GM19238 (cell line): ENCODE data around the gene SAMSN1.

Experiments
- DNase-seq: peaks from one replicate; pipeline ENCODE4 v3.0.0; 2011; ENCODE audit warnings: low spot score; ENCODE audit not compliant: insufficient read length

Gene SAMSN1

DNA sequence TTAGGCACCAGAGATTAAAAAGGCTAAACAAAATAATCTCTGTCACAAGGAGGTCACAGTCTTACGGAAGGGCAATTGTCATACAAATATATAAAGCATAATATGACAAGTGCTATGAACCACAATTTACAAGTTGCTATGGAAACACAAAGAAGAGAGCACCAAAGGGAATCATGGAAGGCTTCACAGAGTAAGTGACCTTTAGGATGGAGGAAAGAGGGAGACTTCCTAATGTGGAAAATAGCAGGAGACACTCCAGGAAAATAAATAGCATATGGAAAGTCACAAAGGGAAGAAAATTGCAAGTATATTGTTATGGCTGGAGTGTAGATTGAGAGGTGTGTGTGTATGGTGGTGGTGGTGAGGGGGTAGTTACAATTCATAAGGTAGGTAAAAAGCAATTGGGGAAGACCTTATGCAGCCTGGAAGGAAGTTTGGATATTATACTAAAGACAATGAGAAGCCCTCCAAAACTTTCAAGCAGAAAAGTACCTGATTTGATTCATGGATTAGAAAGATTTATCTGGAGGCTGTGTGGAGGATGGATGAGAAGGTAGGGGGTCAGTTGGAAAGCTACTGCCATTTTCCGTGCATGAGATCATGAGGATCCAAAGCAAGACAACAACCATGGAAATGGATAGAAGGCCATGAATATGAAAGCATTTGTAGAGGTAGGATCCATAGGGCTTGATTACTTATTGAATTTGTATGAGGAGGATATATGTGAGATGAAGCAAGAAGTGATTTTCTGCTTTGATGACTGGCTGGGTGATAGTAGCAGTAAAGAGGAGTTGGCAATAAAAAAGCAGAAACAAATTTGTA is 61.7 kb downstream of the SAMSN1 start:
- no peak for DNase-seq

DNA sequence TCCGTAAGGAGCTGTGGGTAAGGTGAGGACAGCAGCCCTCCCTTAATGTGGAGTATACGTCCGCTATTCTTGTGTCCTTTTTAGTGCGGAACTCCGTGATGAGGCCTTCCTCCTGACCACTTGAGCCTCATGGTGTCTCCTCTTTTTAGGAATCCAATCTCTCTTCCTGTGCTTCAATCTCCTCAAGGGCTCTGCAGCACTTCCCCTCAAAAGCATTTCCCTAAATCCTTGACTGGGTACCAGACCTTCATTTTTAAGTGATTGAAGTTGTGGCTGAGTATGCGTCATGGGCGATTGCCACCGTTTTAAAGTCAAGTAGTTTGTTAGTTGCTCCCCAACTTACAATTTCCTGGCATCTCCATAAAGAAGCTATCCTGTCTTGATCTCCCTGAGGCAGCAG is 62.8 kb downstream of the SAMSN1 start:
- DNase-seq, result no peak

DNA sequence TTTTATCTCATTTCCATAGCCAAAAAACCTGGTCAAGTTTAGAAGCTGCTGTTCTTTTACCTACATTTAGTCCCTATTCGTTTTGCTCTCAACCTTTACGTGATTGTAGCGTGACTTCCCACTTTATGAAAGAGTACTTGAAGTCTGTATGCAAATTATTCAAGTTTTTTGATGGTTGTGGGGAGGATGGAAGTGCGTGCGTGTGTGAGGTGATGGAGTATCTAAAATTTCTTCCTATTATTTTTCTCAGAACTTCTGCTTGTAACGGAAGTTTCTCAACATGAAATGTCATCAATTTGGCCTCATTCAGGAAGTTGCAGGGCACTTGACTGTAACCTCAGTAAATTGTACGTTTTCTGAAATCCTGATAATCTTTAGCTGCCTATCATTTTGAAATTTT is 64.0 kb downstream of the SAMSN1 start:
- DNase-seq, result no peak

DNA sequence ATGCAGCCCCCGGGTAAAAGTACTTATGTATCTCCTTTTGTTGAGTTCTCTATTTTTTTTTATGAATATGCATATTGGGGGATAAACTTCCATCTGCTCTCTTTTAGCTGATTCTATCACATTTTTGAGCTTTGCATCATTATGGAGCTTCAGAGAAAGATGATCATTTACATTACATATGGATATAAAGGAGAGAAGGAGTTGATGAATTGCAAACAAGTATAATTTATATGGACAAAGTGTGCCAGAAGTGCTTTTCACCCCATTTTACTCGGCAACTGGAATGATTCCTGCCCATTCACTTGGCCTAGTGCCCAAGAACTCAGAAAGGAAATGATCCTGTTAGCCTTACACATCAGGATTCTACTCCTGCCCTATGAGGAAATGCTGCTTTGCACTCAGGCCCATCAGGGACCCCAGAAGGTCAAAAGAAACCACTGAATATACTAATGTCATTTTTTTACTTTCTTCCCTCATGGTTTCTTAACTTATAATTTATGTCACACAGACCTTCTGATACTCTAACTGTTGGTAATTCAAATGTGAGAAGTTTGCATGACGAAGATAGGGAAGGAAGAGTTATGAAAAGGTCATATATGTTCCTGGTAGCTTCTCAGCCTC is 65.6 kb downstream of the SAMSN1 start:
- DNase-seq, result no peak

DNA sequence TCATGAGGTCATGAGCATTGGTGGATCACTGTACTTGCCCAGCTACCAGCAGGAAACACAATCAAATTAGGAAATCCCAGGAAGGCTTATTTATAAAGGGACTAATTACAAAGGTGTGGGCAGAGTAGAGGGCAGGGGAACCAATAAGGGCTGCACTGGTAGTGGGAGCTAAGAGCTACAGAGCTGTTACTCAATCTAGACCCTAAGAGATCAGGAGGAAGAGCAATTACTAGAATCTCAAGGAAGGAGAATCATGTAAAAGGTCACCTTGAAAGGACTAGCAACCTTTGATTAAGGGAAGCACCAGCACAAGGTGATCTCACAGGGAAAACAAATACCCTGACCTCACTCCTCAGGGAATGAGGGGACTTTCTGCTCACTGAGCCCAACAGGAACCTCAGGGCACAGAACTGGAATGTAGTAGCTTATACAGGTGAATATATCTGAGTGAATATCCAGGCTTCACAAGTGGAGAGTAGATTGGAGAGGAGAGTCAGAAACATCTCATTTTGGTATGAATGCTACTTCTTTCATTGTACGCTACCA is 66.8 kb downstream of the SAMSN1 start:
- DNase-seq, result no peak

DNA sequence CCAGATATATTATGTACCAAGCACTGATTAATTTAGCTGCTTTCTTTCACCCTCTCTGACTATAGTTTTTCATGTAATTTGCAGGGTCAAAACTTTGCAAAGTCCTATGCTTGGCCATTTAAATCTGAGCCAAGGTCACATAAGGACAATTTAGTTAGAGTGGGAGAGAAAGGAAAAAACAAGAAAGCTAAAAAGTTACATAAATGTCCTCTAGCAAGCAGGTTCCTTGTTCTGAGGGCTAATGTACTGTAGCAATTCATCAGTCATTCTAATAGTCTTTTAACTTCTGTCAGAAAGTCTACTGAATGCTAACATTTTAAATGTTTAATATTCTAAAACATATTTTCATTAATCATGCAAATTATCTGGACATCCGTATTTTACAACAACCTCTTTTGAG is 68.3 kb downstream of the SAMSN1 start:
- DNase-seq, result no peak

DNA sequence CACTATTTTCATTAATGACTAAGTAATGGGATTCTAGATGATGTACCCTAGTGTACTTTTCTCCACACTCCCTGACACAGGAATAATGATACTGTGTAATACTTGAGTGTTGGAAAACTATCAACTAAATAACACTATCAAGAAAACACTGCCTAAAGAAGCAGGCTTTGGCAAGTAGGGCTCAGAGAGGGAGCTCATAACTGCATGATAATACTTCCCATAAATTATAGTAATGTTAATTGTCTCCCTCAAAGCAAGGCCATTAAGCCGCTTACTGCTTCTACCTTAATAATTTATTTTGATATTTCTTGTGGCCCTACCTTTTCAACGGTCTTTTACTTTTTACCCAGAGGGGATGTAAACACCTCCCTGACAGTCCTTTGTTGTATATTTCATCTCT is 69.0 kb downstream of the SAMSN1 start:
- no peak for DNase-seq

DNA sequence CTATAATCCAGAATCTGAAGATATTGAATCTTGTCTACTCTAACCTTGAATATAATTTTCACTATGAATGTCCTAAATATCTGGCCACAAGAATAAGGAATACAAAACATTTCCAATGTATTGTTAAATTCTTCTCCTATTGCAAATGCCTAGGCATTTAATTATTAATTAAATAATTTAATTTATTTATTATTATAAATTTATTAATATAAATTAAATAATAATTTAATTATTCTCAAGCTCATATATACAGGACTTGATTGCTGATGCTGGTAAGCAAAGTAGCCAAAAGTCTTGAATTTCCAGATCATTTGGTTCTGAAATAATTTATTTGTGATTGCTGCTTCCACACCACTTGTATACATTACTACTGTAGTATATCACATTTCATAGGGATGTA is 71.1 kb downstream of the SAMSN1 start:
- no peak for DNase-seq

DNA sequence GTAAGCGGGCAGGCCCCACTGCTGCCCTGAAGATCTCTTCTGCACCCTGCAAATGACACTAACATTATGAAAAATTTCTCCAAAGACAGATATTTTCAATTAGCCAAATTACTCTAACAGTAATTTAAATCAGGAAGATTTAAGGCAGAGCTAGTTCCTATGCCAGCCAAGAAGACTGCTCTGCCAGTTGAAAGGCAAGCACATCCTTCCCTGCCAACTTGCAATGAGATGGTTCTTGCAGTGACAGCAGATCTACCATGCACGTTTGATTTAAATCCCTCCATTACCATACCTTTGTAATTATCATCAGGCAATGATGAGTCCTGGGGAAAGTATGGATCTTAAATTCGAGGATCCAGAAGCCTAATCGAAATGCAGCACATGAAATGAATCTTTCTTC is 76.5 kb downstream of the SAMSN1 start:
- DNase-seq, result no peak

DNA sequence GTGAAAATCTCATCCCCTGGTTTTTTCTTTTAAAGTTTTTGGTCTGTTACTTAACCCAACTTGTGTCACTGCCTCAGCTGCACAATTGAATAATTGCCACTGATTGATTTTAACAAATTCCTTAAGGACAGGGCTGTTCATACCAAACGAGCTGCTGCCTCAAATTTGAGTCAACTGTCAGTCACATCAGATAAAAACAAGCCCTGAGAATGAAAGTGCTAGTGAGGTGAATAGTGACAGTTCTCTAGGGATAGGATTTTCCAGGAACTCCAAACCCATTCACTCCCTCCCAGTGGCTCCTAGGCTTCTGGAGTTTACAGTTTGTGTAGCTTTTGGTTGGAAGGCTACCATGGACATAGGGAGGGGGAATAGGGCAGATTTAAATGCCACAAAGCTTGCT is 79.4 kb downstream of the SAMSN1 start:
- no peak for DNase-seq

DNA sequence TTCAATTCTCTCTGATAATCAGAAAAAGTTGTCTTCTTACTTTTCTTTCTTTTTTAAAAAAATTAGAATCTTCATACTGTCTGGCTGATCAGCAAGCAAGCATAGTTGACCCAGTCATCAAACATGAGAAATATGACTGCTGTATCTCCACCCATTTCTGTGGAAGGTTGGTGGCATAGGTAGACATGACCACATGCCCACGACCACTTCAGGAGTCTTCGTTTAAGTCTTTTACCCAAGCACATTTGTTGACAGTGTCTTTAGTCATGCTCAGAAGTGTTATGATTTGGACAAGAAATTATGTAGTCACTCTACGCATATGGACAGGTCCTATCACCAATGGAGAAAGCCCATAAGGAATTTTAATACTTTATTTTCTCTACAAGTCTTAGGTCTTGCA is 88.4 kb downstream of the SAMSN1 start:
- DNase-seq, result no peak

DNA sequence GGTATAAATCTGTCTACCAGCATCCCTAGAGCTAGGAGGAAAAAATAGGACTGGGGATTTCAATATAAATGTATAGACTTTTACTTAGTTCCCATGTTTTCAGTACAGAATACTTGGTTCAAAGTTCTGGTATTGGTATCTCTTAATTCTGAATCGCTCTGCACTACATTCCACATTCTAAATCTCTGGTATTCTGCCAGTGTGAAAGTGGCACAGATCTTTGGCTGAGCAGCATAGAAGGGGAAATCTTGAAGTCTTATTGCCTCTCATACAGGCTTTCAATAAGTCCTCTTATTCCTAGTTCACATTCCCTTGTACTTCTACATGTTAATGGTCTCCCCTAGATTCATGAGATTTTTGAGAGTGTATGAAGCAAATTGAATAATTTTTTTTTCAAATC is 89.2 kb downstream of the SAMSN1 start:
- DNase-seq, result no peak

DNA sequence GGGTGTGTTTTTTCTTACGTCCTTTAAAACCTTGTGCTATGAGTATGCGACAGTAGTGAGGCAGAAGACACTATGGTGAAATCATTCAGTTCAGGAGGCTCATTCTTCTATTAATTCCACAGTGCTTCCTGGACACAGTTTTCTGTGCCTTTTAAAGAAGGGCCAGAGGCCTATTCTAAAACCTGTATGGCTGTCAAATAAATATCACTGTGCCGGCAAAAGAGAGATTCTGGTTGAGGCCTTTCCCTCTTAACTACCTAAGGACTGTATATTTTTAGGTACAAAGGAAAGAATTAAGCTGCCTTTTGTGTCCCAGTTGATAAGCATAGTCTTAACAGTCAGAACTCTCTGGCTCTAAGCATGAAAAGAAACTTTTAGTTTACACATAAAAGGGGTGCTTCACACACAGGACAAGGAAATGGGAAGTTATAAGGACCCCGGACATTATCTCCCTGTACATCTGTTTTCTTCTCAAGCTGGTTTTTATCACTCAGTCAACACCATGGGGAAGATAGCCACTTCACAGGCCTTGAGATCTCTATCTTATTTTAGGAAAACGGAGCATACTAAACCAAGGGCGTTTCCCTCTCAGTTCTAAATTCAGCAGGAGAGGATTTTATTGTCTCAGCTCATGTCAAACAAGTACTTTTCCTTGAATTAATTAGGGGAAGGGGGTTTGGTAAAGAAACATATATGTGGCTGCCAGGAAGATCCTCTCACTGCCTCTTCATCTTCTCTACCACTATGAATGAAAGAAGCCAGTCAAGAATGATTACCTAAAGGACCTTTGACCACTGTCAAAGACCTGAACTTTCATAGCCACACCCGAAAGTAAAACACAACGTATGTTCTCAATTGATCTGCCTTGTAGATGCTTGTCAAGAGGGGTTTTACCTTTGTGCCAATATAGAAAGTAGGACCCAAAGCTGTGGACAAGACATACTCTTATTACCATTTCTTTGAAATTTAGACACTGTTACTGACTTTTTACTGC is 91.8 kb downstream of the SAMSN1 start:
- no peak for DNase-seq

DNA sequence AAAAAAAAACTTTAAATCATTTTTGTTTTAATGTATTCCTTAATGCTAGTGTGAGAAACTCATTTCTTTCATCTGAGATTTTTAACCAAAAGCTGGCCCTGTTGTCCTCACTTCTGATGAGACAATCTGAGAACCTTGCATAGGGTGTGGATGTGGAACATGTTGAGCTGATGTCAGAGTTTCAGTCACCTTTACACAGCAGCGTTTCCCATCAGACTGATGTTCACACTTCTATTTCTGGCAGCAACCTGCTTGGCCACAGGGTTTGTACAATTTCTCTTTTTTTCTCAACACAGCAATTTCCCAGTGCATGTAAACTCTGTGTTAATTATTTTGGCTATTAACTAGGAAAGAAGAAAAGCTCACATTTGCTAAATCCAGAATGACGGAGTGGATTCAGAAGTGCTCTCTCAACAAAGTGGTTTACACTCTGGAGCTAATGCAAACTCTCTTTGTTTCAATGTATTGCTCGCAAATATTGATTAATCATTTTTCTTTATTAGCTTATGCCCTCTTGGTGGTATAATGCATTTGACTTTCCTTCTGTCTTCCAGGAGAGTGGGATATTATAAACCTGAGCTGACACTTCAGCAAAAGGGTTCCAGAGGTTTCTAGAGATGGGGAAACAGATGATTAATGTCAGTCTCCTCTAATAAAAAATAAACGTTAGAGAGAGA is 92.6 kb downstream of the SAMSN1 start:
- DNase-seq, result no peak

DNA sequence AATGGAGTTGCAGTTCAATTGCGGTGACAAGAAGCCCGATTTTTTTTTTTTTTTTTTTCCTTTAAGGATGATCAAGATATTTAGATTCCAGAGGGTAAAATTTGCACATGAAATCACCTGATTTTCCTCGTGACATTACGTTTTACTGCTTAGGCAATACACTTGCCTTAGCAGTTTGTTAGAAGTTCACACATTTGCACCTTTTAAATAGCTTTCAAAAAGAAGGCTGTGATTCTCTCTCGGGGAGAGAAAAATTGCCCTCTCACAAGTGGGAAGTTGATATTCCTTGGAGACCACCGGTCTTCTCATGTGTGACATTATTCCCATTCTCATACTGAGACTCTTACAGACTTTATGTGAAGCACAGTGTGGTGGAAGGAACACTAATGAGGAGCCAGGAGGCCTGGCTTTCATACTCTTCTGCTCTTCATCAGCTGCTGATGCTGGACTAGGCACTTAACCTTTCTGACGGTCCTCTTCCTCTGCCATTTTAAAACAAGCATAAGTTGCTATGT is 93.3 kb downstream of the SAMSN1 start:
- no peak for DNase-seq

DNA sequence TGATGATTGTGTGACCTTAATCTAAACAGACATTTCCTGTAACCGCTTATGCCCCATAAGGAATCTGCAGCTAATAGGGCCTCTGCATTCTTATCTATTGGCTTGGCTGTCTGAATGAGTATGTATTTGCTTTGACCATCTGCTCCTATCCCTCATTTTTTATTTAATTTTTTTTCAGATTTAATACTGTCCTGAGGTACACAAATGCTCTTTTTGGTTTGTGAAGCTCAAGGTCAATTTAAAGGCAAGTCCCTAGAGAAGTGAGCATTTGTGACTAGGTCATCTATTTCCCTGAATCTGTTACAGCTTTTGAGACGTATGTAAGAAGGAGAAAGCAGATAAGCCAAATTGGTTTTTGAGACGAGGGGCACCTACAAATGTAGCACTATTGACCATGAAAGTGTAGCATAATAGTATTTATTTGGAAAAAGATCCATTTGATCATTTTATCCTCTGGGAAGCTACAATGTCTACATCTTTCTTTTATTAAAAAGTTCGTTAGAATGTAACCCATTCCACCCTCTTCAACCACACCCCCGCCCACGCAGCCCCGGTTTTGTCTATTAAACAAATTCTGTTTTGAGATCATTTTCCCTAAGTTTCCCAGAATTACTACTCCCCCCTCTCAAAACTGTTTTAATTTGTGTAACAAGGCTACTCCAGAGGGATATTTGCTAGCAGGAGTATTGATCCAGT is 93.9 kb downstream of the SAMSN1 start:
- no peak for DNase-seq

DNA sequence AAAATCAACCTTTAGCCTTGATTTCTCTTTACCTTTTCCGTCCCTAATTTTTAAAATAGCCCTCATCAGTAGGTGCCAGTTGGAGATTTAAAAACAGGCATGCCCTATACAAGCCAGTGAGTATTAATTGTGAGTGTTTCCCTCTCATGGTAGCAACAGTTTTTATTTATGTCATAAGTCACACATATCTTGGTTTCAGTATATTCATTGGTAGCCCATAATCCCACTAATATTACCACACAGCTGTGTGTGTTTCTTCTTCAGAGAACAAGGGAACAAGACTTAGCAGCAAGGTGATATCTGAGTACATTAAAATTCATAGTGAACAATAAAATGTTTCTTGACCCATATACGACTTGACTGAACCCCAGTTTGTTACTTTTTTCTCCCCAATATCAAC is 94.6 kb downstream of the SAMSN1 start:
- DNase-seq, result no peak

DNA sequence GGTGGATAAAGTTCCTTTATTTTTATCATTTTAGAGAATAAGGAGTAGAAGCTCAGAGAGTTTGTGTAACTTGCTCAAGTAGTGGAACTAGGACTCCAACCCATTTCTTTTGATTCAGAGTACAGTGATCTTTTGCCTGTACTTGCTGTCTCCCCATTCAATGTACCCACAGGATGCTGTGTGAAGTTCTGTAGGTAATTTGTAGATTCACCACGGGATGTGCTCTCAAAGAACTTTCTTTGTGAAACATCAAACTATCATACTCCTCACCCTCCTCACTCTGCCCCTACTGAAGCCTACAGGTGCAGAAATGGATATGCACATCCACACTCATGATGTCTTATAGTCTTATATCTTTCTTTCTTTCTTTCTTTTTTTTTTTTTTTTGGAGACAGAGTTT is 97.3 kb downstream of the SAMSN1 start:
- DNase-seq, result no peak

DNA sequence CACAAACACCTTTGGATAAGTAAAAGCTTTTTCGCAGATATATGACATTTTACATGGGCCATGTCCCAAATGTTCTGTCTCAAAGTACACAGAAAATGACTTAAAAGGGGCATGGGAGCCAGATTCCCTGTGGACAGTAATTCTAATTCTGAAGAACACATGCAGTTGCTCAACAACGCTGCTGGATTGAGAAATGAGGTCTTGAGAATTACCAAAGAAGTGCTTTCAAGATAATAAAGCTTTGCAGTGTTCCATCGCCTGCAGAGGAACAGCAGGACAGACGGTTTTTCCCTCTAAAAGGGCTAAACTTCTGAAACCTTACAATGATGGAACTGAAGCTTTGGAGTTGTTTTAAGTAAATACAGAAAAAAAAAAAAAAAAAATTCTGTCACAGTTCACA is 107.9 kb downstream of the SAMSN1 start:
- DNase-seq, result no peak

DNA sequence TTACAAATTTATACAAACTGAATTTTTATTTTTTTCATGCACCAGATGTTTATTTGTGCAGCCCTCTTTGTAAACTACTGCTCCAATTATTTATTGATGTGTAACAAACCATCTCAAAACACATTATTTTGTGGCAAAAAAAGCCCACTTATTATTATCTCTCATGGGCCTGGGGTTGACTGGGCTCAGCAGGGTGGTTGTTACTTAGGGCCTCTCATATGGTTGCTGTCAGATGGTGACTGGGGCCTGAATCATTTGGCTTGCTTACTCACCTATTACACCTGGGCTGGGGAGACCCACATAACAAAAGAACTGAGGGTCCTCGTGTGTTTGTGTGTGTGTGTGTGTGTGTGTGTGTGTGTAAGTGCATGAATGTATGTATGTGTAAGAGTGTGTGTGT is 110.7 kb downstream of the SAMSN1 start:
- no peak for DNase-seq
